ENCODE measurements around the gene ATRX. TPM values are rescaled to one million over a fixed set of nuclear protein-coding genes. Genes with fewer than 3 reads are reported as not detected.

The ATRX gene
- total and polyA plus RNA-seq, 2 of the 8 experiments (the other 6 are each of a cell fraction or from before 2014, with no cell fraction given), result 28.4 to 97.8 TPM

GRCh38 chrX:77743720-77744119, 42.3 kb downstream of the ATRX start:
- Histone ChIP-seq H2AFZ (ENCODE audit: low read length) (no peak overlapping the region), H2BK15ac (ENCODE audit: low read length) (no peak overlapping the region), H3K4me1 (replicated peaks in 1 of 4; ENCODE audit: control insufficient read depth in 3 of 4, insufficient read depth in 4 of 4, low read length in 3 of 4) (peaks cover 0 to 6% (median 3%) of the 10 kb centered on the region in 4 experiments; a peak in 3 of 7 replicates), H3K23me2 (ENCODE audit: low read depth, low read length) (no peaks in the 10 kb centered on the region), H3K56ac (replicated peaks; ENCODE audit: insufficient read length, low read depth, low read length) (no peak overlapping the region), H3K18ac (ENCODE audit: extremely low read depth, low read length) (no peak overlapping the region), H2AK5ac (ENCODE audit: low read depth, low read length) (no peak overlapping the region), H3K36me3 (ENCODE audit: control insufficient read depth in 2 of 4, insufficient read depth in 4 of 4, low read length in 3 of 4) (no peaks in the 10 kb centered on the region), H3K27ac (ENCODE audit: low read depth, low read length) (no peak overlapping the region), H4K5ac (ENCODE audit: insufficient read length, low read depth, low read length) (no peak overlapping the region), H3K4me3 (ENCODE audit: extremely low read depth in 1 of 4, insufficient read depth in 2 of 4, low read depth in 3 of 4, low read length in 4 of 4) (no peak overlapping the region), H3K4me2 (ENCODE audit: insufficient read depth in 1 of 2, low read depth in 2 of 2, low read length in 2 of 2) (no peak overlapping the region), H3K9ac (replicated peaks in 1 of 4; ENCODE audit: extremely low read depth in 1 of 4, low read depth in 3 of 4, low read length in 3 of 4) (no peak overlapping the region), H3K79me2 (ENCODE audit: control insufficient read depth in 1 of 2, insufficient read depth in 2 of 2, low read length in 2 of 2) (peaks cover 8 to 93% of the 10 kb centered on the region in 2 experiments; a peak in 3 of 4 replicates), H3K4ac (replicated peaks; ENCODE audit: insufficient read length, low read depth, low read length) (no peak overlapping the region), H2BK20ac (ENCODE audit: low read length) (no peak overlapping the region), H3K79me1 (ENCODE audit: low read depth, low read length) (no peaks in the 10 kb centered on the region; the same call in 1 of the 2 replicates), H4K91ac (replicated peaks; ENCODE audit: insufficient read length, low read length) (no peak overlapping the region), H3K14ac (ENCODE audit: insufficient read length) (no peak overlapping the region), H3K9me3 (ENCODE audit: insufficient read depth in 2 of 2, low read depth in 1 of 2, low read length in 1 of 2) (no peaks in the 10 kb centered on the region), H2BK5ac (ENCODE audit: low read depth, low read length) (no peak overlapping the region), H3K27me3 (replicated peaks in 1 of 4; ENCODE audit: control insufficient read depth in 3 of 4, extremely low read depth in 1 of 4, insufficient read depth in 3 of 4, low read length in 3 of 4) (no peaks in the 10 kb centered on the region), H4K8ac (ENCODE audit: extremely low read depth, insufficient read depth, low read length) (no peak overlapping the region), H3K23ac (ENCODE audit: insufficient read length) (no peak overlapping the region), H2BK120ac (replicated peaks; ENCODE audit: low read depth, low read length) (no peak overlapping the region), H2BK12ac (ENCODE audit: low read depth, low read length) (no peak overlapping the region), H4K20me1 (replicated peaks in 1 of 2; ENCODE audit: control insufficient read depth in 1 of 2, insufficient read depth in 2 of 2, low read length in 2 of 2) (peaks cover 7 to 13% of the 10 kb centered on the region in 2 experiments)
- TF ChIP-seq SRF (IDR thresholded peaks at IDR 0.05; ENCODE audit: low read depth, low read length) (no peak), ZNF274 (IDR thresholded peaks at IDR 0.05; ENCODE audit: borderline replicate concordance, extremely low read depth, low read length) (no peak), POLR2A (IDR thresholded peaks at IDR 0.05; ENCODE audit: control extremely low read depth in 1 of 2, low read depth in 2 of 2, low read length in 2 of 2) (no peak), SIRT6 (IDR thresholded peaks at IDR 0.05; ENCODE audit: low read length) (no peak)
- FAIRE-seq (no peak), DNase-seq (ENCODE audit: low read depth in 1 of 2, low spot score in 2 of 2) (no peak)
- CTCF ChIA-PET (ENCODE audit: partially characterized antibody), result interaction anchor here (1.5 kb wide), 1 partner anchor 9 kb away, joined by 4 read pairs; no protein-coding TSS in a partner anchor
- POLR2A ChIA-PET (ENCODE audit: partially characterized antibody), result no interaction called here
- WGBS, 2 experiments (ENCODE audit: extremely low coverage in 1 of 2, insufficient coverage in 1 of 2, insufficient read length in 1 of 2, insufficient replicate concordance in 2 of 2, low coverage in 1 of 2, low lambda C conversion rate in 2 of 2, missing lambda C conversion rate in 1 of 2), result 100% methylated on average over 2 of the region's 2 CpGs; no CpG with 5 or more reads in 1 of the 2 experiments

Data from H1 (cell line).